Upper lobe of left lung (tissue), 4 donors: Measurements from ENCODE around the gene PTPRN.

Source experiments
- CTCF ChIP-seq, 6 experiments: fragments of 450-650 bp in 4 of 6; fragments of 200-600 bp in 2 of 6; sonication (generic) in 2 of 6; IDR thresholded peaks; one replicate each; pipeline ENCODE4 v1.5.1; 2016 to 2019; ENCODE audit warnings: antibody characterized with exemption in 6 of 6
- POLR2AphosphoS5 ChIP-seq, 2 donors: sonication (generic); formaldehyde crosslinking; IDR thresholded peaks; one replicate each; pipeline ENCODE4 v1.5.1; 2017; ENCODE audit warnings: antibody characterized with exemption in 2 of 2

- no peak for TF ChIP-seq POLR2AphosphoS5 (IDR thresholded peaks at IDR 0.05)
- no peak for TF ChIP-seq CTCF (IDR thresholded peaks at IDR 0.05)
Measured at GRCh38 chr2:219282943-219283581, 26.1 kb downstream of the PTPRN start.
